DMS 273 (cell line): Measurements from ENCODE around the gene FOXP1.
A peak's percentile ranks its signal among the peaks of the same experiment; 100 is the strongest.

ENCODE experiments used
- DNase-seq: peaks from one replicate; lab custom pipeline; 2025; ENCODE audit not compliant: unreplicated experiment; lab: John Stamatoyannopoulos, UW

Gene FOXP1

GRCh38 chr3:71119171-71119570, 464.4 kb downstream of the FOXP1 start:
- DNase-seq, result no peak

- no peak for DNase-seq
Observed at GRCh38 chr3:71118436-71118835, 465.1 kb downstream of the FOXP1 start.

- peak; percentile 5 for DNase-seq
Observed at GRCh38 chr3:71117572-71118247, 465.8 kb downstream of the FOXP1 start.

- DNase-seq, result no peak
Observed at GRCh38 chr3:71114610-71115009, 468.9 kb downstream of the FOXP1 start.

GRCh38 chr3:71112576-71112975, 471.0 kb downstream of the FOXP1 start:
- no peak for DNase-seq

GRCh38 chr3:71111784-71112440, 471.6 kb downstream of the FOXP1 start:
- no peak for DNase-seq

- DNase-seq, result no peak
Observed at GRCh38 chr3:71110385-71111222, 472.9 kb downstream of the FOXP1 start.

- no peak for DNase-seq
Observed at GRCh38 chr3:71109977-71110285, 473.6 kb downstream of the FOXP1 start.

- no peak for DNase-seq
Observed at GRCh38 chr3:71109241-71109976, 474.1 kb downstream of the FOXP1 start.

GRCh38 chr3:71107926-71108325, 475.6 kb downstream of the FOXP1 start:
- DNase-seq, result no peak

GRCh38 chr3:71104976-71105375, 478.6 kb downstream of the FOXP1 start:
- no peak for DNase-seq

- DNase-seq, result no peak
Observed at GRCh38 chr3:71104556-71104955, 479.0 kb downstream of the FOXP1 start.

- DNase-seq, result no peak
Observed at GRCh38 chr3:71104121-71104541, 479.4 kb downstream of the FOXP1 start.

GRCh38 chr3:71103430-71103921, 480.1 kb downstream of the FOXP1 start:
- peak; percentile 39 for DNase-seq

- DNase-seq, result peak; percentile 7
Observed at GRCh38 chr3:71102111-71102983, 481.2 kb downstream of the FOXP1 start.

GRCh38 chr3:71101626-71102025, 481.9 kb downstream of the FOXP1 start:
- no peak for DNase-seq

GRCh38 chr3:71101014-71101413, 482.5 kb downstream of the FOXP1 start:
- no peak for DNase-seq

- DNase-seq, result no peak
Observed at GRCh38 chr3:71099997-71100719, 483.4 kb downstream of the FOXP1 start.

GRCh38 chr3:71097557-71097956, 486.0 kb downstream of the FOXP1 start:
- no peak for DNase-seq
